Peyer's patch (tissue), 4 donors: ENCODE results near the gene GALNT8. TPM values are rescaled to one million over a fixed set of nuclear protein-coding genes. Genes with fewer than 3 reads are reported as not detected.

Source experiments
- DNase-seq, 3 donors: peaks; one replicate each; pipeline ENCODE4 v3.0.0-alpha.2; 2017 to 2019
- H3K27ac ChIP-seq, 4 donors: fragments of 200-600 bp; sonication (generic); one replicate each; pipeline ENCODE4 v1.5.1; 2016 to 2019
- H3K27me3 ChIP-seq, 2 donors: fragments of 200-600 bp; sonication (generic); one replicate each; pipeline ENCODE4 v1.5.1; 2019
- H3K36me3 ChIP-seq, 3 donors: fragments of 200-600 bp; sonication (generic); one replicate each; pipeline ENCODE4 v1.5.1; 2016 to 2019
- H3K4me1 ChIP-seq, 4 donors: fragments of 200-600 bp; sonication (generic); one replicate each; pipeline ENCODE4 v1.5.1; 2016 to 2019
- H3K4me3 ChIP-seq, 4 donors: fragments of 200-600 bp; sonication (generic); 1 replicate in 3 of 4; 2 replicates in 1 of 4; pipeline ENCODE4 v1.5.1; 2016 to 2019; ENCODE audit warnings: mild to moderate bottlenecking in 1 of 4
- H3K9me3 ChIP-seq, 4 donors: fragments of 200-600 bp; sonication (generic); one replicate each; pipeline ENCODE4 v1.5.1; 2016 to 2019; ENCODE audit warnings: mild to moderate bottlenecking in 1 of 4
- POLR2A ChIP-seq, 2 donors: fragments of 450-650 bp; IDR thresholded peaks; one replicate each; pipeline ENCODE4 v1.5.1; 2017; ENCODE audit warnings: antibody characterized with exemption in 2 of 2, mild to moderate bottlenecking in 2 of 2, moderate library complexity in 2 of 2
- total RNA-seq, 4 donors: library from RNA; depleted of rRNA; stranded (reverse); fragments of >200 nt; gene quantifications; one replicate each; pipeline ENCODE4 v1.1.0, GENCODE V29; 2016
- TF ChIP-seq, protein P1 (sequence below), 6 experiments: fragments of 450-650 bp in 4 of 6; fragments of 200-600 bp in 2 of 6; sonication (generic) in 1 of 6; IDR thresholded peaks; one replicate each; pipeline ENCODE4 v1.5.1; 2017 to 2019; ENCODE audit warnings: antibody characterized with exemption in 6 of 6, mild to moderate bottlenecking in 3 of 6, moderate library complexity in 1 of 6

Gene GALNT8
- total RNA-seq, 4 donors from 2014 or later: 17.7 to 58.6 (median 31.5) TPM

DNA sequence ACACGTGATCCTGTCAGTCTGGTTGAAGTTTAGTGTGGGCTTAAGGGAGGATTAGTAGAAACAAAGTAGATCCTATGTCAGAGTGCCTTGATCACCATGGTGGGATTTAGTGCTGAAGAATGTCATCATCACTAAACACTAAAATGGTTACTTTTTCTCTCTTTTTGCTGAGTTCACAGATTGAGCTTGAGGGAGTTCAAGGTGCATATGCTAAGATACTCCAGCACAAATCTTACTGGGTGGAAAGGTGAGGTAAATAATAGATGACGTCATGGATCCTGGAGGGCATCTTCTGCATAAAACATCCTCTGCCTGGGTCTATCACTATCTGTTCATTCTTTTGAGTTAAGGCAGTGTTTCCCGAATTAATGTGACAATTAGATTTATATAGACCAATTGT lies 4.9 kb downstream of the GALNT8 start:
- DNase-seq: no peak
- no peaks in the 10 kb centered on the region for H3K9me3 ChIP-seq
- no peaks in the 10 kb centered on the region for H3K27me3 ChIP-seq
- TF ChIP-seq, protein P1, sequence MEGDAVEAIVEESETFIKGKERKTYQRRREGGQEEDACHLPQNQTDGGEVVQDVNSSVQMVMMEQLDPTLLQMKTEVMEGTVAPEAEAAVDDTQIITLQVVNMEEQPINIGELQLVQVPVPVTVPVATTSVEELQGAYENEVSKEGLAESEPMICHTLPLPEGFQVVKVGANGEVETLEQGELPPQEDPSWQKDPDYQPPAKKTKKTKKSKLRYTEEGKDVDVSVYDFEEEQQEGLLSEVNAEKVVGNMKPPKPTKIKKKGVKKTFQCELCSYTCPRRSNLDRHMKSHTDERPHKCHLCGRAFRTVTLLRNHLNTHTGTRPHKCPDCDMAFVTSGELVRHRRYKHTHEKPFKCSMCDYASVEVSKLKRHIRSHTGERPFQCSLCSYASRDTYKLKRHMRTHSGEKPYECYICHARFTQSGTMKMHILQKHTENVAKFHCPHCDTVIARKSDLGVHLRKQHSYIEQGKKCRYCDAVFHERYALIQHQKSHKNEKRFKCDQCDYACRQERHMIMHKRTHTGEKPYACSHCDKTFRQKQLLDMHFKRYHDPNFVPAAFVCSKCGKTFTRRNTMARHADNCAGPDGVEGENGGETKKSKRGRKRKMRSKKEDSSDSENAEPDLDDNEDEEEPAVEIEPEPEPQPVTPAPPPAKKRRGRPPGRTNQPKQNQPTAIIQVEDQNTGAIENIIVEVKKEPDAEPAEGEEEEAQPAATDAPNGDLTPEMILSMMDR (IDR thresholded peaks at IDR 0.05): no peak
- no peak for TF ChIP-seq POLR2A (IDR thresholded peaks at IDR 0.05)
- no peak overlapping the region for H3K4me3 ChIP-seq
- no peak overlapping the region for H3K27ac ChIP-seq
- peaks cover 0 to 6% (median 0%) of the 10 kb centered on the region in 4 donors for H3K4me1 ChIP-seq
- no peaks in the 10 kb centered on the region for H3K36me3 ChIP-seq

DNA sequence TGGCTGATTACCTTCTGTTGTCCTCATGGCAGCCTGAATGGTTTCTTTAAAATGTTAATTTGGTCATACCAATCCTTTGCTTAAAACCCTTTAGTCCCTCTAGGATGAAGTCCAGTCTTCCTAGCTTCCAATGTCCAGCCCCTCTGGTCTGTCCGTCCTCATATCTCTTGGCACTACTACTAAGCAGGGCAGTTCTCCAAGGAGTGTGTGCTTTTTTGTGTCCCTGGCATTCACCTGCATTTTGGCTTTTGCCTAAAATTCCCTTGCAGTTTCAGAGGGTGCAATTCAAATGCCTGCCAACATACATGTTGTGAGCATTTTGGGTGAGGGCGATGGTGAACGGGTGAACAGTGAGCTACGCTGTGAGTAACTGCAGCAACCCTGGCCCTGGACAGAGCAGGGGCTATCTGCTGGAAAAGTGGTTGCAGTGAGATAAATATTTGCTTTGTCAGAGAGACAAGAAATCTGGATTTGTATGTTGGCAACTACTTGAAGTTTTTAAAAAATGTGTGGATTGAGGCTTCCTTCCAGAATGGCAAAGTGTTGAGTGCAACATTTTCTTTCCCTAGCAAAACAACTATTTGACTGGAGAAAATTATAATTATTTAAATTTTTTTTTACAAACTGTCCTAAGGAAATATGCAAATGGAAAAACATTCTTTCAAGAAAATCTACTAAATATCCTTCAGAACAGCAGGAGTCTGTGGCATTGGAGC lies 14.6 kb downstream of the GALNT8 start:
- TF ChIP-seq, protein P1 (IDR thresholded peaks at IDR 0.05): no peak
- no peak for TF ChIP-seq POLR2A (IDR thresholded peaks at IDR 0.05)
- no peak overlapping the region for H3K4me3 ChIP-seq
- DNase-seq: no peak
- H3K36me3 ChIP-seq: no peaks in the 10 kb centered on the region
- H3K4me1 ChIP-seq: no peaks in the 10 kb centered on the region
- no peak overlapping the region for H3K27ac ChIP-seq
- no peaks in the 10 kb centered on the region for H3K27me3 ChIP-seq
- no peaks in the 10 kb centered on the region for H3K9me3 ChIP-seq

DNA sequence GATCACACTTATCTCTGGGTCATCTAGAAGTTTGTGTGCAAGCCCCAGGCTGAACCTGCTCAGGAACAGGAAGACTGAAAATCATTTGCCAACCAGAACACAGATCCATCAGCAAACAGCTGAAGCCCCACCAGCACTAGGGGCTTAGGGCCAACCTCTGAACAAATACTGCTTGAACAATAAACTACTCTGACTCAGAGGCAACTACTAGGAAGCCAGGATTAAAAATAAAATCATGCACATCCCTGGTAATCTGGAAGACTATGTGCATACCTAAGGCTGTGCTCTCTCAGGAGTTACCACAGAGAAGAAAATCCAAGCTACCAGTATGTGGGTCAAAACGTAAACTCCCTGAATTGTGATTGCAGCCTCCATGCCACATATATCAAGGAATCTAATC lies 15.9 kb downstream of the GALNT8 start:
- Histone ChIP-seq H3K27ac (no peak overlapping the region), H3K36me3 (no peaks in the 10 kb centered on the region), H3K9me3 (no peaks in the 10 kb centered on the region), H3K4me3 (no peak overlapping the region), H3K27me3 (no peaks in the 10 kb centered on the region), H3K4me1 (no peaks in the 10 kb centered on the region)
- TF ChIP-seq, protein P1 (IDR thresholded peaks at IDR 0.05): no peak
- peak in 1 of 2 donors; percentile 8 for TF ChIP-seq POLR2A (IDR thresholded peaks at IDR 0.05)
- no peak for DNase-seq

DNA sequence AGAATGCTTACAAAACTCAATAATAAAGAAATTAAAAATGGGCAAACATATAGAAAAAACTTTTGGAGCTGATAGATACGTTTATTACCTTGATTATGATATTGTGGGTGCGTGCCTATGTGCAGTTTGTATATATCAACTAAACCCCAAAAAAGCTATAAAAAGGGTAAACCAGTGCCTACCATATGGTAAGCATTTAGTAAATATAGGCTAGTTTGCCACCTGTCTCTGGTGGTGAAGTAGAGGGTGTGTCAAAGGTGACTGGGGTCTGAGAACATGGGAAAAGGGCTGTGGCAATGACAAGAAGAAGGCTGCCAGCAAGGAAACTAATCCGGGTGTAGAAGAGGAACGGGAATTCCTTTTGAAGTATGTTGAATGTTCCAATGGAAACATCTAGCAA lies 18.3 kb downstream of the GALNT8 start:
- H3K4me1 ChIP-seq: no peaks in the 10 kb centered on the region
- H3K9me3 ChIP-seq: no peaks in the 10 kb centered on the region
- DNase-seq: no peak
- no peaks in the 10 kb centered on the region for H3K36me3 ChIP-seq
- no peak for TF ChIP-seq POLR2A (IDR thresholded peaks at IDR 0.05)
- TF ChIP-seq, protein P1 (IDR thresholded peaks at IDR 0.05): no peak
- no peak overlapping the region for H3K4me3 ChIP-seq
- H3K27ac ChIP-seq: no peak overlapping the region
- no peaks in the 10 kb centered on the region for H3K27me3 ChIP-seq

DNA sequence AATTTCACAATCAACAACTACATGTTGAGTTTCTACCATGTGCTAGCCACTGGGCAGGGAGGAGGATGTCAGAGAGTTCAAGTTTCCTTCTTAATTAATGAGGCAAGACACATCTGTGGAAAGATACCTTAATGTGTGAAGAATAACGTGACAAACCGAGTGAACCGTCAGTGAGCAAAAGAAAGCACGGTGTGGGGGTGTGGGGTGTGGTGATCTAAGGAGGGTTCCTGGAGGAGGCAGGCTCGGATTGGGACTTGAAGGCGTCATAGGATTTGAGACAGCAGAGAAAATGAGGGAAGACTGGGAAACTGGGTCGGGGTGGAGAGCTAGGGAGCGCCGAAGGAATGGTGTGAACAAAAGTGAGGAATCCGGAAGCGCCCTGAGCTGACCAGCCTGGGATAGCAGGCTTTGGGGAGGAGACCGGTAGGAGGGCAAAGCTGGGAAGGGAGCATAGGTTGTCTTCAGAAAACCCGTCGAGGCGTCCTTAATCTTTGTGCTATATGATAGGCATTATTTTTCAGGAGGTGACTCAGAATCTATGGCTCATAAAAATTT lies 22.3 kb downstream of the GALNT8 start:
- H3K27ac ChIP-seq: no peak overlapping the region
- no peaks in the 10 kb centered on the region for H3K27me3 ChIP-seq
- no peaks in the 10 kb centered on the region for H3K9me3 ChIP-seq
- H3K4me3 ChIP-seq: no peak overlapping the region
- H3K36me3 ChIP-seq: no peaks in the 10 kb centered on the region
- no peak for TF ChIP-seq POLR2A (IDR thresholded peaks at IDR 0.05)
- TF ChIP-seq, protein P1 (IDR thresholded peaks at IDR 0.05): no peak
- H3K4me1 ChIP-seq: no peaks in the 10 kb centered on the region
- DNase-seq: no peak
